Endothelial cell of umbilical vein (primary cell): Measurements from ENCODE around the gene APBA2. TPM values are rescaled to one million over a fixed set of nuclear protein-coding genes. Genes with fewer than 3 reads are reported as not detected.

ENCODE experiments used
- BruUV-seq: library from RNA; stranded (reverse); fragments of 400-500 nt; replicated peaks from 2 replicates; lab custom pipeline; 2021; lab: Mats Ljungman, UMichigan
- CTCF ChIA-PET: fragments of 300-600, 350-600 bp; sonication (Branson Sonifier 250); formaldehyde crosslinking; loops from one replicate; lab custom pipeline; 2021; ENCODE audit warnings: antibody characterized with exemption, inconsistent platforms; lab: Charles Lee
- POLR2A ChIA-PET: fragments of 300-600, 350-600 bp; sonication (Branson Sonifier 250); formaldehyde crosslinking; loops from one replicate; lab custom pipeline; 2021; ENCODE audit warnings: antibody characterized with exemption, inconsistent platforms; lab: Charles Lee
- DNase-seq: peaks from one replicate; pipeline ENCODE4 v3.0.0-alpha.2; 2011; ENCODE audit warnings: low read depth, low spot score
- FAIRE-seq: peaks from 2 replicates; lab custom pipeline; 2011; peaks lifted over from hg19 to GRCh38; lab: Jason Lieb, UNC
- H2AFZ ChIP-seq: 2 replicates; pipeline ENCODE4 v1.6.0; 2012; ENCODE audit warnings: low read depth, low read length, control low read depth, inconsistent platforms
- H3K27ac ChIP-seq: 2 replicates; pipeline ENCODE4 v1.5.1; 2011; ENCODE audit warnings: low read depth, mild to moderate bottlenecking, control low read depth, low read length, moderate library complexity; ENCODE audit not compliant: insufficient read depth
- H3K27me3 ChIP-seq, 2 experiments: 2 replicates each; pipeline versions ENCODE4 v1.6.0 to v1.6.1; 2011; ENCODE audit warnings: low read length in 2 of 2, mixed read lengths in 1 of 2; ENCODE audit not compliant: control insufficient read depth in 2 of 2, insufficient read depth in 2 of 2
- H3K36me3 ChIP-seq, 2 experiments: 2 replicates in 1 of 2; 3 replicates in 1 of 2; pipeline ENCODE4 v1.5.1; 2011; ENCODE audit warnings: low read length in 2 of 2, mild to moderate bottlenecking in 1 of 2, moderate library complexity in 1 of 2; ENCODE audit not compliant: control insufficient read depth in 2 of 2, insufficient read depth in 2 of 2; ENCODE audit errors: extremely low read depth in 1 of 2
- H3K4me1 ChIP-seq: 3 replicates; pipeline ENCODE4 v1.5.1; 2011; ENCODE audit warnings: mild to moderate bottlenecking, low read length; ENCODE audit not compliant: control insufficient read depth, insufficient read depth; ENCODE audit errors: extremely low read depth
- H3K4me2 ChIP-seq: 2 replicates; pipeline ENCODE4 v1.6.1; 2011; ENCODE audit warnings: low read length, control low read depth, mixed read lengths; ENCODE audit not compliant: insufficient read depth
- H3K4me3 ChIP-seq, 3 experiments: fragments of 200-600 bp in 1 of 3; sonication (generic), shearing (Covaris generic) in 1 of 3; replicated peaks in 1 of 3; 2 replicates each; pipeline ENCODE4 v1.5.1; 2011 to 2016; ENCODE audit warnings: control low read depth in 3 of 3, low read length in 3 of 3, mild to moderate bottlenecking in 2 of 3, inconsistent platforms in 1 of 3, low read depth in 1 of 3, moderate library complexity in 1 of 3; ENCODE audit not compliant: insufficient read depth in 1 of 3
- H3K79me2 ChIP-seq: 2 replicates; pipeline ENCODE4 v1.6.0; 2012; ENCODE audit warnings: low read length, inconsistent platforms; ENCODE audit not compliant: control insufficient read depth, insufficient read depth
- H3K9ac ChIP-seq: replicated peaks from 2 replicates; pipeline ENCODE3; 2011; ENCODE audit warnings: low read length, control low read depth; ENCODE audit not compliant: insufficient read depth; ENCODE audit errors: extremely low read depth
- H3K9me1 ChIP-seq: replicated peaks from 3 replicates; pipeline ENCODE4 v1.6.0; 2011; ENCODE audit warnings: mild to moderate bottlenecking, low read length; ENCODE audit not compliant: control insufficient read depth, insufficient read depth; ENCODE audit errors: extremely low read depth
- H3K9me3 ChIP-seq: replicated peaks from 2 replicates; pipeline ENCODE4 v1.5.1; 2012; ENCODE audit warnings: low read length, inconsistent platforms; ENCODE audit not compliant: control insufficient read depth, insufficient read depth
- H4K20me1 ChIP-seq: replicated peaks from 2 replicates; pipeline ENCODE3; 2011; ENCODE audit warnings: mild to moderate bottlenecking, low read length; ENCODE audit not compliant: control insufficient read depth, insufficient read depth; ENCODE audit errors: extremely low read depth
- CTCF ChIP-seq, 2 donors: IDR thresholded peaks; 1 replicate in 1 of 2; 2 replicates in 1 of 2; pipeline ENCODE4 v1.5.1; 2011; ENCODE audit warnings: low read length in 2 of 2, mild to moderate bottlenecking in 2 of 2, moderate library complexity in 2 of 2, control low read depth in 1 of 2, inconsistent platforms in 1 of 2, low read depth in 1 of 2; ENCODE audit not compliant: insufficient read depth in 1 of 2; ENCODE audit errors: extremely low read depth in 1 of 2
- EZH2 ChIP-seq: IDR thresholded peaks from 2 replicates; pipeline ENCODE4 v1.6.1; 2012; ENCODE audit warnings: borderline replicate concordance, low read depth, mild to moderate bottlenecking, moderate library complexity, low read length, inconsistent platforms; ENCODE audit not compliant: severe bottlenecking
- FOS ChIP-seq: IDR thresholded peaks from 2 replicates; pipeline ENCODE4 v1.6.1; 2011; ENCODE audit warnings: mild to moderate bottlenecking, low read length, moderate library complexity, borderline replicate concordance; ENCODE audit not compliant: insufficient read depth
- GATA2 ChIP-seq: IDR thresholded peaks from 2 replicates; pipeline ENCODE4 v1.7.0; 2011; ENCODE audit warnings: low read depth, mild to moderate bottlenecking, moderate library complexity, mixed read lengths, low read length; ENCODE audit not compliant: insufficient read length, insufficient read depth
- JUN ChIP-seq: IDR thresholded peaks from 2 replicates; pipeline ENCODE4 v1.6.1; 2011; ENCODE audit warnings: borderline replicate concordance, low read depth; ENCODE audit not compliant: insufficient read length, insufficient read depth
- MAX ChIP-seq: IDR thresholded peaks from 2 replicates; pipeline ENCODE4 v1.6.1; 2011; ENCODE audit not compliant: insufficient read depth, insufficient read length
- MYC ChIP-seq: IDR thresholded peaks from one replicate; pipeline ENCODE4 v1.6.1; 2011; ENCODE audit warnings: mild to moderate bottlenecking, low read depth, low read length
- POLR2A ChIP-seq: IDR thresholded peaks from 2 replicates; pipeline ENCODE4 v1.6.1; 2012; ENCODE audit warnings: low read depth, mild to moderate bottlenecking, control low read depth, low read length
- POLR2AphosphoS5 ChIP-seq: IDR thresholded peaks from 2 replicates; pipeline ENCODE4 v1.6.1; 2012; ENCODE audit warnings: low read depth, mild to moderate bottlenecking, control low read depth, low read length, moderate library complexity; ENCODE audit not compliant: insufficient read depth
- dilution Hi-C: fragments of 300-500 bp; cut with MboI; formaldehyde crosslinking; loops from one replicate; pipeline ENCODE4 v1.15.0; 2019; ENCODE audit warnings: low sequenced_read_pairs; ENCODE audit not compliant: extremely low pct_ligation_motif_present
- intact Hi-C: fragments of 100-400 bp; cut with micrococcal nuclease; formaldehyde crosslinking; loops from one replicate; pipeline ENCODE4 v1.10.0; 2022
- polyA plus RNA-seq, 4 experiments: library from polyadenylated mRNA; depleted of rRNA in 3 of 4; stranded (reverse) in 3 of 4; unstranded in 1 of 4; fragments of >200 nt; gene quantifications; 2 replicates each; pipeline versions ENCODE4 v1.2.1 to v1.2.3, GENCODE V29; 2011 to 2012; ENCODE audit warnings: missing spikeins in 1 of 4
- total RNA-seq: library from RNA; stranded (reverse); gene quantifications from 2 replicates; pipeline ENCODE4 v1.2.3, GENCODE V29; 2021

APBA2 gene
- total and polyA plus RNA-seq, 2 donors (not counting 3 experiments of a cell fraction or from before 2014, with no cell fraction given) = 5.7 to 11.1 TPM

- H3K27ac ChIP-seq = no peak overlapping the region
- H3K4me2 ChIP-seq = no peak overlapping the region
- H3K4me1 ChIP-seq = no peaks in the 10 kb centered on the region
- dilution Hi-C loops = no loop called here
- H3K9me3 ChIP-seq = no peaks in the 10 kb centered on the region
- DNase-seq = no peak
- H3K79me2 ChIP-seq = no peaks in the 10 kb centered on the region
- no peak for FAIRE-seq
- no peaks in the 10 kb centered on the region for H3K36me3 ChIP-seq
- CTCF ChIA-PET = no interaction called here
- no peaks in the 10 kb centered on the region for H3K27me3 ChIP-seq
- intact Hi-C loops = no loop called here
- no peak overlapping the region for H3K9ac ChIP-seq
- H3K4me3 ChIP-seq = no peak overlapping the region
- POLR2A ChIA-PET = no interaction called here
- no peaks in the 10 kb centered on the region for H3K9me1 ChIP-seq
- no peak for TF ChIP-seq GATA2
- no peak for TF ChIP-seq POLR2A
- no peak for TF ChIP-seq POLR2AphosphoS5
- no peak for TF ChIP-seq EZH2
- TF ChIP-seq MAX = no peak
- no peak for TF ChIP-seq MYC
- TF ChIP-seq CTCF (IDR thresholded peaks at IDR 0.05; ENCODE audit: extremely low read depth in 1 of 2, insufficient read depth in 1 of 2, low read depth in 1 of 2, low read length in 2 of 2) = no peak
- no peak for TF ChIP-seq FOS
- no peak for TF ChIP-seq JUN
- no peak overlapping the region for H2AFZ ChIP-seq
- BruUV-seq = no TSS peak
- no peaks in the 10 kb centered on the region for H4K20me1 ChIP-seq
Measured at GRCh38 chr15:29057856-29058255, 172.1 kb downstream of the APBA2 start.
